Gastrocnemius medialis (tissue), 4 donors: ENCODE measurements around the gene TMPRSS13. TPM values are rescaled to one million over a fixed set of nuclear protein-coding genes. Genes with fewer than 3 reads are reported as not detected.
A peak's percentile ranks its signal among the peaks of the same experiment; 100 is the strongest.

Experiments used
- ATAC-seq, 2 donors: fragments of 150-250 bp; one replicate each; pipeline ENCODE4 v1.9.1; 2016
- DNase-seq, 2 donors: peaks; one replicate each; pipeline ENCODE4 v3.0.0-alpha.2; 2019
- H3K27ac ChIP-seq, 4 donors: fragments of 200-600 bp; sonication (generic); 1 replicate in 1 of 4; 2 replicates in 3 of 4; pipeline ENCODE4 v1.5.1; 2016 to 2018; ENCODE audit warnings: mild to moderate bottlenecking in 2 of 4, moderate library complexity in 1 of 4
- H3K27me3 ChIP-seq, 3 donors: fragments of 200-600 bp; sonication (generic) in 2 of 3; 1 replicate in 1 of 3; 2 replicates in 2 of 3; pipeline versions ENCODE4 v1.5.1 to v1.6.0; 2016 to 2019; ENCODE audit warnings: mild to moderate bottlenecking in 1 of 3, moderate library complexity in 1 of 3
- H3K36me3 ChIP-seq, 2 donors: fragments of 200-600 bp; sonication (generic) in 1 of 2; one replicate each; pipeline ENCODE4 v1.5.1; 2017 to 2018
- H3K4me1 ChIP-seq, 2 donors: fragments of 200-600 bp; sonication (generic) in 1 of 2; one replicate each; pipeline ENCODE4 v1.5.1; 2016 to 2017; ENCODE audit warnings: mild to moderate bottlenecking in 2 of 2
- H3K4me3 ChIP-seq, 4 donors: fragments of 200-600 bp; sonication (generic) in 3 of 4; 1 replicate in 1 of 4; 2 replicates in 3 of 4; pipeline ENCODE4 v1.5.1; 2016 to 2019; ENCODE audit warnings: mild to moderate bottlenecking in 2 of 4
- H3K9me3 ChIP-seq, 3 donors: fragments of 200-600 bp; sonication (generic) in 2 of 3; 1 replicate in 1 of 3; 2 replicates in 2 of 3; pipeline ENCODE4 v1.5.1; 2016 to 2019
- POLR2A ChIP-seq, 2 donors: fragments of 450-650 bp; IDR thresholded peaks; one replicate each; pipeline ENCODE4 v1.6.1; 2017; ENCODE audit warnings: antibody characterized with exemption in 2 of 2, mild to moderate bottlenecking in 2 of 2, moderate library complexity in 2 of 2
- in situ Hi-C, 4 donors: fragments of 200-750 bp; cut with MboI; loops; one replicate each; pipeline versions ENCODE4 v1.15.0 to v1.8.0; 2017; ENCODE audit warnings: low sequenced_read_pairs in 4 of 4
- intact Hi-C: fragments of 100-400 bp; cut with DNase I; formaldehyde crosslinking; loops from one replicate; pipeline ENCODE4 v1.15.1; 2023; ENCODE audit warnings: low total_unique reads
- total RNA-seq, 4 donors: library from RNA; depleted of rRNA; stranded (reverse); fragments of >200 nt; gene quantifications; one replicate each; pipeline versions ENCODE4 v1.1.0 to v1.2.3, GENCODE V29; 2016
- TF ChIP-seq, protein P1 (sequence below), 5 experiments: fragments of 450-650 bp in 3 of 5; fragments of 200-600 bp in 2 of 5; sonication (generic) in 2 of 5; IDR thresholded peaks in 4 of 5; conservative IDR thresholded peaks in 1 of 5; 1 replicate in 4 of 5; 2 replicates in 1 of 5; pipeline ENCODE4 v1.5.1; 2016 to 2019; ENCODE audit warnings: antibody characterized with exemption in 5 of 5, mild to moderate bottlenecking in 3 of 5, moderate library complexity in 3 of 5

TMPRSS13 gene
- total RNA-seq, 4 donors from 2014 or later: not detected

DNA sequence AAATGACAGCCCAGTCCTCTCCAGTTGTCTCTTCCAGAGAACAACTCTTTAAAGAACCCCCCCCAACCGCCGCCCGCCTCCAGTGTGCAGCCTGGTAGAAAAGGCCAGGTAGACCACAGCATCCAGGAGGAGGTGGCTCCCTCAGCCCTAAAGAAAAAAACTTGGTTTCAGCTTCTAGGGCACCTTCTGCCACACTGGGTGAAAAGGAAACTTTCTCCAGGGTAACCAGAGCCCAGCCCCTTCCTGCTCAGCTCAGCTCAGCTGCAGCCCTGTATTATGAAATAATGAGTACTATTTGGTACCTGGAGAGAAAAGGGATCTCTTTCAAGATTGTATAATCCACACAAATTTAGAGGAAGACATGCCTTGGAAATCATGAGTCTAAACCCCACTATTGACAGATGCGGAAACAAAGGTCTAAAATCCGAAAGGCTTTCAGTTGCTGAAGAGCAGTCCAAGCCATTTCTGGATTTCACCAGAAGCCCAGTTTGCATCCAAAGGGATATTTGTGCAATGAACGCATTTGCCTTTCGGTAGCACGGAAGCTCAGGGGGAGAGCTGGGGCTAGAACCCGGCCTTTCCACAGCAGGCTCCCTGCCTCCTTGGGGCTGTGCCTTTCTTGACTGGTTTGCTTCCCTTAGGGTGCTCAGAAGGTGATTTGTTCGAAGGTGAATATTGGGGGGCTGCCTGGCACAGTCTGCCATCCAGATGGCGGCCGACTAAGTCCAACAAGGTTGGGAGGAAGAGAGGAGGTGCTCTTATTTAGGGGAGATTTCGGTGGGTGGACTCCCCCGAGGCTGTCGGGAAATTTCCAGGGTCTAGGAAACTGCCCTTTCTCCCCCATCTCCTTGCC is 56.0 kb downstream of the TMPRSS13 start:
- TF ChIP-seq, protein P1, sequence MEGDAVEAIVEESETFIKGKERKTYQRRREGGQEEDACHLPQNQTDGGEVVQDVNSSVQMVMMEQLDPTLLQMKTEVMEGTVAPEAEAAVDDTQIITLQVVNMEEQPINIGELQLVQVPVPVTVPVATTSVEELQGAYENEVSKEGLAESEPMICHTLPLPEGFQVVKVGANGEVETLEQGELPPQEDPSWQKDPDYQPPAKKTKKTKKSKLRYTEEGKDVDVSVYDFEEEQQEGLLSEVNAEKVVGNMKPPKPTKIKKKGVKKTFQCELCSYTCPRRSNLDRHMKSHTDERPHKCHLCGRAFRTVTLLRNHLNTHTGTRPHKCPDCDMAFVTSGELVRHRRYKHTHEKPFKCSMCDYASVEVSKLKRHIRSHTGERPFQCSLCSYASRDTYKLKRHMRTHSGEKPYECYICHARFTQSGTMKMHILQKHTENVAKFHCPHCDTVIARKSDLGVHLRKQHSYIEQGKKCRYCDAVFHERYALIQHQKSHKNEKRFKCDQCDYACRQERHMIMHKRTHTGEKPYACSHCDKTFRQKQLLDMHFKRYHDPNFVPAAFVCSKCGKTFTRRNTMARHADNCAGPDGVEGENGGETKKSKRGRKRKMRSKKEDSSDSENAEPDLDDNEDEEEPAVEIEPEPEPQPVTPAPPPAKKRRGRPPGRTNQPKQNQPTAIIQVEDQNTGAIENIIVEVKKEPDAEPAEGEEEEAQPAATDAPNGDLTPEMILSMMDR (IDR thresholded peaks at IDR 0.05 in 4 of 5, conservative IDR thresholded peaks at IDR 0.05 in 1 of 5): no peak
- no peak for TF ChIP-seq POLR2A (IDR thresholded peaks at IDR 0.05)
- Histone ChIP-seq H3K4me3 (no peak overlapping the region), H3K36me3 (no peaks in the 10 kb centered on the region), H3K27ac (peak overlapping the region; percentile 29 to 75 (median 70)), H3K4me1 (peaks cover 11 to 36% of the 10 kb centered on the region in 2 donors), H3K9me3 (no peaks in the 10 kb centered on the region), H3K27me3 (peaks cover 8 to 23% (median 21%) of the 10 kb centered on the region in 3 donors)
- DNase-seq: no peak
- in situ Hi-C loops: no loop called here
- ATAC-seq: no peak
- intact Hi-C loops: no loop called here

GRCh38 chr11:117872420-117872961 is 56.7 kb downstream of the TMPRSS13 start:
- peaks cover 11 to 36% of the 10 kb centered on the region in 2 donors for H3K4me1 ChIP-seq
- peak; percentile 27 to 39 for ATAC-seq

GRCh38 chr11:117871784-117872183 is 57.4 kb downstream of the TMPRSS13 start:
- no peak overlapping the region for H3K4me3 ChIP-seq
- DNase-seq: no peak
- in situ Hi-C loops (no loop called here), intact Hi-C loops (no loop called here)
- ATAC-seq: no peak
- peak overlapping the region in 3 of 4 donors; percentile 15 to 75 (median 68) for H3K27ac ChIP-seq
- TF ChIP-seq, protein P1 (IDR thresholded peaks at IDR 0.05 in 4 of 5, conservative IDR thresholded peaks at IDR 0.05 in 1 of 5): no peak
- no peak for TF ChIP-seq POLR2A (IDR thresholded peaks at IDR 0.05)
- no peaks in the 10 kb centered on the region for H3K9me3 ChIP-seq
- no peaks in the 10 kb centered on the region for H3K36me3 ChIP-seq
- peaks cover 11 to 31% of the 10 kb centered on the region in 2 donors for H3K4me1 ChIP-seq
- peaks cover 8 to 21% (median 18%) of the 10 kb centered on the region in 3 donors for H3K27me3 ChIP-seq

More at GRCh38 chr11:117872420-117872961, 56.7 kb downstream of the TMPRSS13 start:
- peak overlapping the region; percentile 3 to 75 (median 70) for H3K27ac ChIP-seq
- DNase-seq: no peak
- TF ChIP-seq POLR2A (IDR thresholded peaks at IDR 0.05): no peak
- TF ChIP-seq, protein P1 (IDR thresholded peaks at IDR 0.05 in 4 of 5, conservative IDR thresholded peaks at IDR 0.05 in 1 of 5): no peak
- in situ Hi-C loops: no loop called here
- peaks cover 8 to 22% (median 21%) of the 10 kb centered on the region in 3 donors for H3K27me3 ChIP-seq
- no peaks in the 10 kb centered on the region for H3K9me3 ChIP-seq
- no peaks in the 10 kb centered on the region for H3K36me3 ChIP-seq
- H3K4me3 ChIP-seq: no peak overlapping the region
- intact Hi-C loops: no loop called here

- Histone ChIP-seq H3K36me3 (no peaks in the 10 kb centered on the region), H3K4me1 (peaks cover 11 to 31% of the 10 kb centered on the region in 2 donors), H3K9me3 (no peaks in the 10 kb centered on the region), H3K27me3 (peaks cover 8 to 15% (median 12%) of the 10 kb centered on the region in 3 donors), H3K4me3 (no peak overlapping the region), H3K27ac (no peak overlapping the region)
- in situ Hi-C loops (no loop called here), intact Hi-C loops (no loop called here)
- TF ChIP-seq, protein P1 (IDR thresholded peaks at IDR 0.05 in 4 of 5, conservative IDR thresholded peaks at IDR 0.05 in 1 of 5): no peak
- no peak for TF ChIP-seq POLR2A (IDR thresholded peaks at IDR 0.05)
- ATAC-seq (no peak), DNase-seq (no peak)
These were observed 58.0 kb downstream of the TMPRSS13 start for GRCh38 chr11:117871160-117871559.
